Trophoblast cell (in vitro differentiated cells and primary cell): ENCODE results near the gene ANKS1B.

ENCODE experiments used
- DNase-seq, 2 donors: peaks; one replicate each; pipeline ENCODE4 v3.0.0-alpha.2; 2016
- H2AFZ ChIP-seq: 2 replicates; pipeline ENCODE4 v1.6.1; 2013; ENCODE audit warnings: low read length, moderate library complexity, mild to moderate bottlenecking; ENCODE audit not compliant: insufficient read depth, poor library complexity
- H2AK5ac ChIP-seq: 2 replicates; pipeline ENCODE4 v1.6.1; 2013; ENCODE audit warnings: mild to moderate bottlenecking, low read length
- H2BK120ac ChIP-seq: 2 replicates; pipeline ENCODE4 v1.6.1; 2013; ENCODE audit warnings: low read length, mild to moderate bottlenecking, moderate library complexity; ENCODE audit not compliant: insufficient read depth, poor library complexity
- H2BK12ac ChIP-seq: 2 replicates; pipeline ENCODE4 v1.6.1; 2013; ENCODE audit warnings: mild to moderate bottlenecking, low read length, moderate library complexity
- H2BK5ac ChIP-seq: 2 replicates; pipeline ENCODE4 v1.6.1; 2013; ENCODE audit warnings: low read length, low read depth, moderate library complexity, mild to moderate bottlenecking; ENCODE audit not compliant: poor library complexity
- H3K14ac ChIP-seq: 2 replicates; pipeline ENCODE4 v1.6.1; 2013; ENCODE audit warnings: mild to moderate bottlenecking, low read length
- H3K18ac ChIP-seq: 2 replicates; pipeline ENCODE4 v1.6.1; 2013; ENCODE audit warnings: mild to moderate bottlenecking, low read length
- H3K23ac ChIP-seq: 2 replicates; pipeline ENCODE4 v1.6.1; 2013; ENCODE audit warnings: low read length
- H3K27ac ChIP-seq: 2 replicates; pipeline ENCODE4 v1.5.1; 2013; ENCODE audit warnings: low read depth, mild to moderate bottlenecking, inconsistent platforms, low read length, moderate library complexity
- H3K27me3 ChIP-seq: 2 replicates; pipeline ENCODE4 v1.6.1; 2013; ENCODE audit warnings: inconsistent platforms, mild to moderate bottlenecking, low read length, moderate library complexity; ENCODE audit not compliant: insufficient read depth
- H3K36me3 ChIP-seq, 2 experiments: 1 replicate in 1 of 2; 2 replicates in 1 of 2; pipeline ENCODE4 v1.6.1; 2013; ENCODE audit warnings: low read length in 2 of 2, mild to moderate bottlenecking in 2 of 2, moderate library complexity in 1 of 2; ENCODE audit not compliant: insufficient read depth in 2 of 2, control insufficient read depth in 1 of 2
- H3K4ac ChIP-seq: 2 replicates; pipeline ENCODE4 v1.6.1; 2013; ENCODE audit warnings: low read depth, mild to moderate bottlenecking, low read length, moderate library complexity
- H3K4me1 ChIP-seq, 2 experiments: 1 replicate in 1 of 2; 2 replicates in 1 of 2; pipeline ENCODE4 v1.6.1; 2013; ENCODE audit warnings: low read length in 2 of 2, mild to moderate bottlenecking in 2 of 2, moderate library complexity in 1 of 2; ENCODE audit not compliant: insufficient read depth in 2 of 2, control insufficient read depth in 1 of 2
- H3K4me2 ChIP-seq: 2 replicates; pipeline ENCODE4 v1.6.1; 2013; ENCODE audit warnings: inconsistent platforms, mild to moderate bottlenecking, low read length, moderate library complexity
- H3K4me3 ChIP-seq: 2 replicates; pipeline ENCODE4 v1.5.1; 2013; ENCODE audit warnings: mild to moderate bottlenecking, low read depth, low read length, inconsistent platforms
- H3K79me1 ChIP-seq: one replicate; pipeline ENCODE4 v1.6.1; 2013; ENCODE audit warnings: low read length
- H3K79me2 ChIP-seq: 2 replicates; pipeline ENCODE4 v1.6.1; 2013; ENCODE audit warnings: low read length, mild to moderate bottlenecking; ENCODE audit not compliant: control insufficient read depth, insufficient read depth, poor library complexity
- H3K9ac ChIP-seq: 2 replicates; pipeline ENCODE4 v1.6.1; 2013; ENCODE audit warnings: mild to moderate bottlenecking, low read length
- H3K9me3 ChIP-seq: 2 replicates; pipeline ENCODE4 v1.6.1; 2013; ENCODE audit warnings: low read depth, mild to moderate bottlenecking, control low read depth, inconsistent platforms, low read length; ENCODE audit not compliant: insufficient read depth
- H4K12ac ChIP-seq: 2 replicates; pipeline ENCODE4 v1.6.1; 2013; ENCODE audit warnings: low read depth, mild to moderate bottlenecking, low read length, moderate library complexity
- H4K8ac ChIP-seq: 2 replicates; pipeline ENCODE4 v1.6.1; 2013; ENCODE audit warnings: low read depth, mild to moderate bottlenecking, low read length, moderate library complexity
- H4K91ac ChIP-seq: one replicate; pipeline ENCODE4 v1.6.1; 2013; ENCODE audit warnings: low read depth, mild to moderate bottlenecking, low read length, moderate library complexity
- WGBS: extraction: QIAGEN DNeasy Blood & Tissue Kit; methylation state at CpG from one replicate; pipeline ENCODE4 v1.1.7; 2013; ENCODE audit warnings: missing lambda C conversion rate; ENCODE audit not compliant: insufficient read length, insufficient coverage; ENCODE audit errors: extremely low coverage; 5-methylcytosine and 5-hydroxymethylcytosine counted together

ANKS1B gene

GRCh38 chr12:99442758-99443157, 542.0 kb downstream of the ANKS1B start:
- no peaks in the 10 kb centered on the region for H3K27me3 ChIP-seq
- no peak for DNase-seq
- H3K4ac ChIP-seq = no peak overlapping the region
- H2BK12ac ChIP-seq = no peak overlapping the region
- H3K4me2 ChIP-seq = no peak overlapping the region
- H3K18ac ChIP-seq = no peak overlapping the region
- no peaks in the 10 kb centered on the region for H3K4me1 ChIP-seq
- no peak overlapping the region for H2BK120ac ChIP-seq
- no peak overlapping the region for H3K27ac ChIP-seq
- H2BK5ac ChIP-seq = no peak overlapping the region
- H3K9me3 ChIP-seq = no peaks in the 10 kb centered on the region
- no peaks in the 10 kb centered on the region for H3K79me2 ChIP-seq
- no peak overlapping the region for H3K14ac ChIP-seq
- H3K9ac ChIP-seq = no peak overlapping the region
- H4K91ac ChIP-seq = no peak overlapping the region
- no peak overlapping the region for H4K12ac ChIP-seq
- H2AFZ ChIP-seq = no peak overlapping the region
- WGBS = no CpG with 5 or more reads among the region's 3 CpGs
- H3K36me3 ChIP-seq = no peaks in the 10 kb centered on the region
- H4K8ac ChIP-seq = no peak overlapping the region
- H3K4me3 ChIP-seq = no peak overlapping the region
- no peak overlapping the region for H2AK5ac ChIP-seq
- H3K79me1 ChIP-seq = no peaks in the 10 kb centered on the region
- H3K23ac ChIP-seq = no peak overlapping the region

- H3K36me3 ChIP-seq = no peaks in the 10 kb centered on the region
- no peaks in the 10 kb centered on the region for H3K9me3 ChIP-seq
- no peak overlapping the region for H2BK120ac ChIP-seq
- no peaks in the 10 kb centered on the region for H3K79me1 ChIP-seq
- no peaks in the 10 kb centered on the region for H3K27me3 ChIP-seq
- no peak overlapping the region for H3K4me3 ChIP-seq
- H4K12ac ChIP-seq = no peak overlapping the region
- H2BK5ac ChIP-seq = no peak overlapping the region
- H3K23ac ChIP-seq = no peak overlapping the region
- no peaks in the 10 kb centered on the region for H3K79me2 ChIP-seq
- no peak overlapping the region for H3K14ac ChIP-seq
- no peak overlapping the region for H4K91ac ChIP-seq
- no peak overlapping the region for H3K4me2 ChIP-seq
- no peak overlapping the region for H2AK5ac ChIP-seq
- no peak for DNase-seq
- H3K9ac ChIP-seq = no peak overlapping the region
- peaks cover 0 to 1% of the 10 kb centered on the region in 2 experiments for H3K4me1 ChIP-seq
- H3K27ac ChIP-seq = no peak overlapping the region
- no peak overlapping the region for H4K8ac ChIP-seq
- no CpG with 5 or more reads among the region's 1 CpG for WGBS
- no peak overlapping the region for H3K4ac ChIP-seq
- H2AFZ ChIP-seq = no peak overlapping the region
- H2BK12ac ChIP-seq = no peak overlapping the region
- H3K18ac ChIP-seq = no peak overlapping the region
These were observed 545.3 kb downstream of the ANKS1B start for GRCh38 chr12:99439399-99439798.

- Histone ChIP-seq H2BK120ac (no peak overlapping the region), H3K79me2 (no peaks in the 10 kb centered on the region), H2BK12ac (no peak overlapping the region), H2BK5ac (no peak overlapping the region), H3K79me1 (no peaks in the 10 kb centered on the region), H3K36me3 (no peaks in the 10 kb centered on the region), H4K8ac (no peak overlapping the region), H3K27me3 (no peaks in the 10 kb centered on the region), H2AFZ (no peak overlapping the region), H4K91ac (no peak overlapping the region), H3K4me1 (peaks cover 0 to 1% of the 10 kb centered on the region in 2 experiments), H3K4me3 (no peak overlapping the region), H3K4ac (no peak overlapping the region), H3K9ac (no peak overlapping the region), H3K9me3 (no peaks in the 10 kb centered on the region), H3K27ac (no peak overlapping the region), H3K14ac (no peak overlapping the region), H3K4me2 (no peak overlapping the region), H3K23ac (no peak overlapping the region), H4K12ac (no peak overlapping the region), H3K18ac (no peak overlapping the region), H2AK5ac (no peak overlapping the region)
- no peak for DNase-seq
These were observed 548.2 kb downstream of the ANKS1B start for GRCh38 chr12:99436584-99436983.

- Histone ChIP-seq H3K27me3 (no peaks in the 10 kb centered on the region), H2AK5ac (no peak overlapping the region), H3K36me3 (no peaks in the 10 kb centered on the region), H3K4me1 (peaks cover 0 to 1% of the 10 kb centered on the region in 2 experiments), H3K14ac (no peak overlapping the region), H2AFZ (no peak overlapping the region), H3K4me3 (no peak overlapping the region), H3K79me1 (no peaks in the 10 kb centered on the region), H3K4ac (no peak overlapping the region), H4K12ac (no peak overlapping the region), H2BK120ac (no peak overlapping the region), H3K4me2 (no peak overlapping the region), H3K27ac (no peak overlapping the region), H4K91ac (no peak overlapping the region), H3K18ac (no peak overlapping the region), H3K79me2 (no peaks in the 10 kb centered on the region), H2BK12ac (no peak overlapping the region), H4K8ac (no peak overlapping the region), H2BK5ac (no peak overlapping the region), H3K23ac (no peak overlapping the region), H3K9me3 (no peaks in the 10 kb centered on the region), H3K9ac (no peak overlapping the region)
- no peak for DNase-seq
- WGBS = no CpG with 5 or more reads among the region's 1 CpG
These were observed 549.5 kb downstream of the ANKS1B start for GRCh38 chr12:99435095-99435791.
